NCI-H2107 (cell line): Measurements from ENCODE around the gene GALNT7.

Experiments
- DNase-seq: peaks from one replicate; lab custom pipeline; 2025; lab: John Stamatoyannopoulos, UW

The GALNT7 gene

GRCh38 chr4:173267711-173268110 lies 99.1 kb downstream of the GALNT7 start:
- no peak for DNase-seq

GRCh38 chr4:173269280-173269679 lies 100.7 kb downstream of the GALNT7 start:
- DNase-seq, result no peak

- no peak for DNase-seq
Observed at GRCh38 chr4:173270312-173271027, 101.9 kb downstream of the GALNT7 start.

GRCh38 chr4:173272314-173272713 lies 103.7 kb downstream of the GALNT7 start:
- DNase-seq, result no peak

DNA sequence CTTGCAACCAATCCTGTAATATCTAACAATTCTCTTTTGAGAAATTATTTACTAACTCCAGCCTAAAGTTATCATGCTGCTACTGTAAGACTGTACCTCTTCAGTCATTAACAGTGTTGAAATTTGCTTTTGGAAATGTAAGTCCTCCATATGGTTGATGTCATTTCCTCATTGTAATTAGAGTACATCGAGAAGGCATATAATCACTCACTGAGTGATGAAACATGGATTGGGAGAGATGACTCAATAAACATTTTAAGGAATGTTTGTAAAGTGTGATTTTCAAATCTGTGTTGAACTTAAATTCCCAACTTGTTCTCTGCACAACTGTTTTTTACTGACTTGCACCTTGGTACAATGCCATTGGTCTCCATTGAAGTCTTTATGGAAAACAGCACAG lies 104.4 kb downstream of the GALNT7 start:
- DNase-seq, result no peak

- no peak for DNase-seq
Observed at GRCh38 chr4:173273941-173274340, 105.3 kb downstream of the GALNT7 start.

DNA sequence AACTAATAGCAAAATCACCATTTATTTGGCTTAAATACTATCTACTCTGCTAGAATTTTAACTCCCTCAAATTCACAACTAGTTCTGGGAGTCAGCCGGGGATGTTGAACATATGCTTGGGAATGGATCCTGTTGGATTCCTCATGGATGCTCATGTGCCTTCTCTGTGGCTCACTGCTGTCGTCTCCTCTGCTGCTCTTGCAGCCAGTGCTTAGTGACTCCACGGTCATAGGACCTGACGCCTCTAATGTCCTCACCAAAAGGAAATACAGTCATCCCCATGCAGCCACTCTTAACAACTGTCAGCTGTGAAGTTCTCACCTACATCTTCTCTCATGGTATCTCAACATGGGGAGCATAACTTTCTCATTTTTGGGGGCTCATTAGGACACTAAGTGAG lies 106.1 kb downstream of the GALNT7 start:
- no peak for DNase-seq

GRCh38 chr4:173275150-173275549 lies 106.5 kb downstream of the GALNT7 start:
- DNase-seq, result no peak

DNA sequence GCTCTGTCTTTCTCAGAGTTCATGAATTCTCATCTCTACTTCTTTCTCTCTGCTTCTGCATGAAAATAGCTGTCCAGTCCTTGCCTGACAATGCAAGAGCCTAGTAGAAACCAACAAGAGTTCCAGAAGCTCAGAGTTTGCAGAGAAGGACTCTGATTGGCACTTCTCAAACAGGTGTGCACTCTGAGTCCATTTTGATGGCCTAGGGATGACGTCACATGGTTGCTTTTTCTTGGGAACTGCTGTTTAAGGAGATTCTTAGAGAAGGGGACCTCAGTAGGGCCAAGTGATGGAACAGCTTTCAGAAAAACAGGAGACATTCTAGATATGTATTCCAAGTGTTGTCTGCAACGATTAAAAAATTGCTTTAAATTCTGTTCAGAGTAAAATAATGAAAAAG lies 108.7 kb downstream of the GALNT7 start:
- no peak for DNase-seq

- DNase-seq, result no peak
Observed at GRCh38 chr4:173280998-173281397, 112.4 kb downstream of the GALNT7 start.

DNA sequence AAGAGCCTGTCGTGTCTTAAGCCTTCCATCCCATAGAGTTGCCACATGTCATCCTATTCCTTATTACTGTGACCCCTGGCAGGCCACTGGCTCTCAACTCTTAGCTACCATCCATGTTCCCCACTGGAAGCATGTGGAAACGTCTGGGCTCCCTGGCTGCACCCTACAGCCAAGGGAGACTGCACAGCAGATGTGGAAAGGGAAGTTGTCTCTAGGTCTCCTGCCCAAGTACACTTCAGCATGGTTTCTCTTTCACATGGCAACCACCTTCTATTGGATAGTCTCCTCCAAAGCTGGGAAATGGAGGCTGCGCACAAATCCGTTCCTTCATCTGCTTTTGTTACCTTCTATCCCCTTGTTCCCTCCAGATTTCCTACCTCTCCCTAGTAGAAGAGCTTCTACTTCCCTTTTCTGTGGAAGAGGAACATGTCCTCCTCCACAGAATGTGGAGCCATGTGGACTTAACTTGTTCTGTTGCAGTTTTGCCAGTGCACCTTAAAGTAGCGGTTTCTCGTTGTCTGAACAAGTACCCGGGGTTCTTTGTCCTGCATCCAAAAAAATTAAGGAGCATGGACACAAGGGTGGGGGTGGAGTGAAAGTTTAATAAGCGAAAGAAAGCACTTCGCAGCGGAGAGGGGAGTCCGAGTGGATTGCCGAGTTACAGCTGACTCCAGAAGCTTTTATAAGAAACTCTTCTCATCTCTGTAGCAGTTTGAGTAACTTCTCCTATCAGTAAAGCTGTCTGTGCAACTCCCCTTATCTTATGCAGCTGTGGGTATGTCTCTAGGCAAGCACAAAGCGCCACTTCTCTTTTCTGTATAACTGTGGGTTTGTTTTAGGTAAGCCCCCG lies 113.0 kb downstream of the GALNT7 start:
- no peak for DNase-seq

DNA sequence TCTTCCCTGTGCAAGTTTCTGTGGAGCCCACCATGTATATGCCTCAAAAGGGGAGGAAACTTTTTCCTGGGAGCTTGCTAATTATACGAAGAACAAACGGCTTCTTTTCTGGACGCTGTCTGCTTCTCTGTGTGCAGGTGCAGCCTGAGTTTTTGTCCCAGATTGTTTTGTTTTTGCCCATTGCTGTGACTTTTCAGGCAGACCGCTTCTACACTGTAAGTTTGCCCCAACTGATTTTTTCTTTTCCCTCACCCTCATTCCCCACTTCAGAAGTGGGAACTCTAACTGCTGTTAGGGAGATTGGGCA lies 113.6 kb downstream of the GALNT7 start:
- no peak for DNase-seq

DNA sequence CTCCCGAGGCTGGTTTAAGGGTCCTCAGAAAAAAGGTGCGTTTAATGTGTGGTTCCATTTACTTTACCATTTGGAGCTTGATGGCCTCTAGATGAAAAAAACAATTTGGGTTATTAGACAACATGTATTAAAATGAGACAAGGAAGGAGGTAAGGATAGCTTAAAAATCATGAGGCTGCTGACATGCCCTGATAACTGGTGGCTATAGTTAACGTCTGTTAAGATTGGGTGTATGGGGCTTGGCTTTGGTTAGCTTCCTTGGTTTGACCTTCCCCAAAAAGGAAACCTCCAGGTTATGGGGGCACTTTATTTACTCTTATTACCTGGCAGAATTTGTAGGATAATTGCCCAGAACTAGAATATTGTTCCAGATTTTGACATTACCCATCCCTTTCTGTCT lies 114.0 kb downstream of the GALNT7 start:
- DNase-seq, result no peak

DNA sequence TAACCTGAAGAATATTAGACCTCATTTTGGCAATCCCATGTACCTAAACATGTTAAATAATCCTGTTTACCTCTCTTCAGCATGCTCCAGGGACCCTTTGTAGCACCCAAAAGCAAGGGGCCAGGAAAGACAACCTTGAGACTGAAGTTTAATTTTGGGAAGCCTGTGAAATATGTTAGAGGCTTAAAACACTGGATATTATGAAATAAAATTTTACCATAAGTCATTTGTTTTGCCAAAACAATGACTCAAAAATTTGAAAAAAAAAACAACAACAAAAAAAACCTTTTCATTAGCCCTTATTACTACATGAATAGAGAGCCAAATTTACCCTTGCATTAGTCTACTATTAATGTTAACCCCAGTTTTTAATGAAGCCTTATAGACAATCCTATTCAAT lies 115.9 kb downstream of the GALNT7 start:
- DNase-seq, result no peak

- no peak for DNase-seq
Observed at GRCh38 chr4:173287486-173287885, 118.9 kb downstream of the GALNT7 start.

DNA sequence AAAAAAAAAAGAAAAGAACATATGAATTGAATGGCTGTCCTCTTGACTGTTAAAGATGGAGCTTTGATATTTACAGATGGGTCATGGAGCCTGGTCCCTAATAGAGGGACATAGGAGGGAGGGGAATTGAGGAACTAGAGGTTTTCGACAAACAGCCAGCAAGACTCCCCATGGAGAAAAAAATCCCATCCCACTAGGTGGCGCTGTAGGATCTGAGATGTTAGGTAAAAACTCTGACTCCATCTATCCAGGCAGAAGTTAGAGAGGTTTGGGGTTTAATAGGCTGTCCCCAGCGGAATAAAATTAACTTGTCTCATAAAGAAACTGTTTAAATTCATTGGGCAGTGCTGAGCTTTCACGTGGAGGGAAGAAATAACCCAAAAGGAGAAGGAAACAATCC lies 119.7 kb downstream of the GALNT7 start:
- DNase-seq, result no peak

DNA sequence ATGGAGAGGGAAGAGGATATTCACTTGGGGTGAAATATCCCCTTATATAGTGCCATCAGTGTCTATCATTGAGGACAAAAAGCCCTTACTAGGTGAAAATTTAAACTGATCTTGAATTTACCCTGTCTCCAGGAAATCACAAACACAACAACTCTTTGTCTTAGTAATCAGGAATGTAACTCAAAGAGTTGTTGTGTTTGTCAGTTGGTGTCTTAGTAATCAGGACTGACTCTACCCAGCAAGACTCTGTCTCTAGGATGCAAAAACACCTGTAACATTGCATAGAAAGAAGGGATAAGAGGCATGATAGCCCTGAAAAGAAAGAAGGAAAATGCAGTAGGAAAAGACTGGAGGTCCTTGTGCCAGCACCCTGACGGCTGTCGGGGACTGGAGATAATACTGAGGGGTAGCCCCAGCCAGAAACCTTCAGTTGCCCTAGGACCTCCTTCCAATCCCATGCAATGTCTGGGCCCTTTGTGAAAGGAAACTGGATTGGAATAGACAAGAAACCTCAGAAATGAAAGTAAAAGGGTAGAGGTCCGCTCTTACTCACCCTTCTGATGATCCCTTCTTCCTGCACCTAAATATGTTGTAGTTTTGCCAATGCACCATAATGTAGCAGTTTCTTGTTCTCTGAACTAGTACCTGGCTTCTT lies 120.2 kb downstream of the GALNT7 start:
- no peak for DNase-seq

GRCh38 chr4:173289353-173289727 lies 120.7 kb downstream of the GALNT7 start:
- no peak for DNase-seq

DNA sequence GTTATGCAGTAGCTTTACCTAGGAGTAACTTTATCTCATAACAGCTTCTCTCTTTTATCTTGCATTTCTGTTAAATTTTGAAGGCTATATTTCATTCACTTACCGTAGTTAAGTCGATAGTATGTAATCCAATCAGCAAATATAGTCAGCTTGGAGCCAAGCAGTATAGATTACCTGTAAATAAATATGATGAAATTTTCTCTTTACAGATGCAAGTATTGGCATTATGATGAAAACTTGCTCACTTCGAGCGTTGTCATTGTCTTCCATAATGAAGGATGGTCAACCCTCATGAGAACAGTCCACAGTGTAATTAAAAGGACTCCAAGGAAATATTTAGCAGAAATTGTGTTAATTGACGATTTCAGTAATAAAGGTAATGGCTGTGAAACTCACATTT lies 123.3 kb downstream of the GALNT7 start:
- no peak for DNase-seq

DNA sequence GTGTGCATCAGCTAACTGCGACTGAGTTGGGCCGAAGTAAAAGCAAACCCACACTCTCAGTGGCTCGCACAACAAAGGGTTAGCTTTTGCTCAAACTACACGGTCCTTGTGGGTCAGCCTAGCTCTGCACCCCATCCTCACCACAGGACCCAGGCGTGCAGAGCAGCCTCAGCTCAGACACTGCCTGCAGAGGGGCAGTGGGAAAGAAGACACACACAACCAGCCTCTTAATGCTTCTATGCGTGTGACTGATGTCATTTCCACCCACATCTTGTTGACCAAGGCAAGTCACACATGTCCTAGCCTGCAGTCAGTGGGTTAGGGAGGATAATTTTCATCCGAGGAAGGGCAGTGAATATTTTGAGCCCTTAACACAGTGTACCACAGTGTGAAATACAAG lies 125.1 kb downstream of the GALNT7 start:
- no peak for DNase-seq

DNA sequence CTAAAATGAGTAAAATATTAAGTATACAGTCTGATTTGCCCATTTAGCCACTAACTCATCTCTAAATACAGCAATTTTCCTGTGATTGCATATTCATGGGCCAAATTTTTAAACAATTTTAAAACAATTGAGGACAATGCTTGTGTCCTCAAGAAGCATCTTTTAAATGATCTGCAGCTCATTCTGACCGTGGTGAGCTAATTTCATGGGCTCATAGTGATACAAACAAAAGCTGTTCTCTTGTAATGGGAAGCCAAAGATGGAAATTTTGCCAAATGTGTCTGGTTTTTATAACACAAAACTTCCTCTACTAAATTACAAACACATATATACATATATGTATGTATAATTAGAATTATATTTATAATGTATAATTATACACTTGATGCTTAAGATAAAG lies 125.8 kb downstream of the GALNT7 start:
- DNase-seq, result no peak

DNA sequence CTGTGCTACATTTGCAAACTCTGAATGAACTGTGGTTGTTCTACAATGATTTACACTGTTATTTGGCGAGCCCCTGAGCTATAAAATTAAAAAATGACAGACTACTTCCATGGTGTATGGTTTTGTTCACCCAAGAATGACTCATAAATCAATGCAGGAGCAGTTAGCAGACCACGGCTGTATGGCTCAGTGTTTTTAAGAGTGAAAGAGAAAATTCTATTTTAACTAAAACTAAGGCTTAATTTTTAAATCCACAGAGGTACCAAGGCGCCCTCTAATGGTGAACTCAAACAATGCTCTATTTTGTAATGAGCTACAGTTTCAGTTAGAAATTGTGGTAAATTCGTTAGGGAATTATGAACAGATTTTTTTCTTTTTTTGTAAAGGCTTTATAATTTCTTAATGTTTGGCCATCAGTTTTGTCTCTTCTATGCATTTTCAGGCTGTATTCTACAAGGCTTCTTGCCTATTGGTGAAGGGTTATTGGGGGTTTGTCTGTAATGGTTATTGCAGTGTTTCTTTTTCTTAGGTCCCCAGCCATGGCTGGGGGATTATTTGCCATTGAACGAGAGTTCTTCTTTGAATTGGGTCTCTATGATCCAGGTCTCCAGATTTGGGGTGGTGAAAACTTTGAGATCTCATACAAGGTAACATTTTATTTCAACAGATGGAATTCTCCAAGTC lies 133.0 kb downstream of the GALNT7 start:
- peak; percentile 1 for DNase-seq

DNA sequence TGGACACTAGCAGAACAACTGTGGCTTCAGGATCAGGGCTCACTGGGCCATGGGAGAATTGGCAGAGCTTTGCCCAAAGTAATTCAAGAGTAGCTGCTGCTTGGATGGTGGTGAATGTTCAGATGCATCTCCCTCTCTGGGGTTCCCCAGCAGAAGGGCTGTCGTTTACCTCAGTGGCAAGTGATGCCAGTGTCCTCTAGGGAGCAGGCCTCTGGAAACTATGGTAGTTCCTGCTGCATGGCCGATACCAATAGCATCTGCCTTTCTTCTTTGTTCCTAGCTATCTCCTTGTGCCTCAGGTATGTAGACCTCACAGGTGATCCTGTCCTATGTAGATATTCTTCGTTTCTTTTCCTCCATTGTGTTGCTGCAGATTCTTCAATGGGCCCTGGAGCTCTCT lies 139.2 kb downstream of the GALNT7 start:
- no peak for DNase-seq
